ENCODE results near the gene C1QTNF1. TPM values are rescaled to one million over a fixed set of nuclear protein-coding genes. Genes with fewer than 3 reads are reported as not detected.

Gene C1QTNF1
- polyA plus RNA-seq, 1 of the 3 experiments (the other 2 are of a cell fraction): 14.3 TPM

- Histone ChIP-seq H3K4me1 (ENCODE audit: control insufficient read depth in 1 of 2, insufficient read depth in 2 of 2, low read depth in 1 of 2, low read length in 1 of 2) (peaks cover 0 to 21% of the 10 kb centered on the region in 2 experiments; a peak in 1 of 4 replicates), H3K36me3 (replicated peaks in 1 of 2; ENCODE audit: control insufficient read depth in 1 of 2, insufficient read depth in 2 of 2, low read length in 1 of 2) (peaks cover 7 to 42% of the 10 kb centered on the region in 2 experiments), H3K27me3 (ENCODE audit: insufficient read depth) (no peaks in the 10 kb centered on the region), H4K20me1 (ENCODE audit: insufficient read depth) (peaks cover 9% of the 10 kb centered on the region), H3F3A (replicated peaks; ENCODE audit: insufficient read depth) (peaks cover 3% of the 10 kb centered on the region), H3K9ac (no peak overlapping the region), H3K9me2 (no peaks in the 10 kb centered on the region), H2AFZ (ENCODE audit: low read depth) (no peak overlapping the region), H3K27ac (ENCODE audit: low read depth in 2 of 2, low read length in 1 of 2) (no peak overlapping the region), H3K4me2 (no peak overlapping the region), H3K79me2 (ENCODE audit: insufficient read depth) (peaks cover 4% of the 10 kb centered on the region; the same call in 1 of the 2 replicates), H3K9me3 (no peaks in the 10 kb centered on the region), H3K4me3 (ENCODE audit: low read depth in 2 of 2, low read length in 1 of 2) (no peak overlapping the region)
- CTCF ChIA-PET: interaction anchor here (0.7 to 45.1 kb wide), 11 partner anchors 8 to 323 kb away, joined by 3 to 1305 read pairs (median 4); no protein-coding TSS in a partner anchor
- POLR2A ChIA-PET: no interaction called here
- no peak for TF ChIP-seq RAD21 (IDR thresholded peaks at IDR 0.05; ENCODE audit: low read length)
- TF ChIP-seq EZH2phosphoT487 (IDR thresholded peaks at IDR 0.05; ENCODE audit: borderline replicate concordance, low read depth): no peak
- no peak for TF ChIP-seq USF1 (IDR thresholded peaks at IDR 0.05; ENCODE audit: borderline replicate concordance, low read depth)
- TF ChIP-seq TEAD4 (IDR thresholded peaks at IDR 0.05; ENCODE audit: borderline replicate concordance, insufficient read depth): no peak
- no peak for TF ChIP-seq MEF2A (IDR thresholded peaks at IDR 0.05; ENCODE audit: borderline replicate concordance, low read depth)
- no peak for TF ChIP-seq TCF12 (IDR thresholded peaks at IDR 0.05)
- no peak for TF ChIP-seq TAF1 (IDR thresholded peaks at IDR 0.05; ENCODE audit: borderline replicate concordance, low read depth, low read length)
- no peak for TF ChIP-seq NRF1 (IDR thresholded peaks at IDR 0.05; ENCODE audit: low read depth, low read length)
- no peak for TF ChIP-seq SMC3 (IDR thresholded peaks at IDR 0.05; ENCODE audit: low read depth, low read length)
- no peak for TF ChIP-seq PBX3 (IDR thresholded peaks at IDR 0.05)
- no peak for TF ChIP-seq CHD2 (IDR thresholded peaks at IDR 0.05; ENCODE audit: low read length, partially characterized antibody)
- no peak for TF ChIP-seq GATA2 (CRISPR knock-in tag; IDR thresholded peaks at IDR 0.05)
- no peak for TF ChIP-seq FOXM1 (IDR thresholded peaks at IDR 0.05; ENCODE audit: low read depth)
- DNase-seq: peak; percentile 27
- WGBS (ENCODE audit: low lambda C conversion rate): 95% methylated on average over 22 of the region's 22 CpGs
Measured at GRCh38 chr17:79079421-79080200, 55.6 kb downstream of the C1QTNF1 start.

- Histone ChIP-seq H3K79me2 (ENCODE audit: insufficient read depth) (peaks cover under 1% of the 10 kb centered on the region; the same call in 1 of the 2 replicates), H3K4me1 (ENCODE audit: control insufficient read depth in 1 of 2, insufficient read depth in 2 of 2, low read depth in 1 of 2, low read length in 1 of 2) (peaks cover 0 to 20% of the 10 kb centered on the region in 2 experiments; a peak in 1 of 4 replicates), H3K9me2 (no peaks in the 10 kb centered on the region), H3K4me3 (ENCODE audit: low read depth in 2 of 2, low read length in 1 of 2) (no peak overlapping the region), H4K20me1 (ENCODE audit: insufficient read depth) (peaks cover 9% of the 10 kb centered on the region), H3K27me3 (ENCODE audit: insufficient read depth) (no peaks in the 10 kb centered on the region), H2AFZ (ENCODE audit: low read depth) (no peak overlapping the region), H3K4me2 (no peak overlapping the region), H3K36me3 (replicated peaks in 1 of 2; ENCODE audit: control insufficient read depth in 1 of 2, insufficient read depth in 2 of 2, low read length in 1 of 2) (peaks cover 7 to 49% of the 10 kb centered on the region in 2 experiments), H3F3A (replicated peaks; ENCODE audit: insufficient read depth) (peaks cover 3% of the 10 kb centered on the region), H3K27ac (ENCODE audit: low read depth in 2 of 2, low read length in 1 of 2) (no peak overlapping the region), H3K9me3 (no peaks in the 10 kb centered on the region), H3K9ac (no peak overlapping the region)
- CTCF ChIA-PET: interaction anchor here (1.4 to 45.1 kb wide), 8 partner anchors 24 to 322 kb away, joined by 3 to 1305 read pairs (median 46); no protein-coding TSS in a partner anchor
- POLR2A ChIA-PET: no interaction called here
- DNase-seq: peak; percentile 19
- 93% methylated on average over 18 of the region's 18 CpGs for WGBS (ENCODE audit: low lambda C conversion rate)
- TF ChIP-seq MAX (IDR thresholded peaks at IDR 0.05; ENCODE audit: low read depth) (no peak), CTCF (IDR thresholded peaks at IDR 0.05) (no peak), RFX5 (IDR thresholded peaks at IDR 0.05; ENCODE audit: low read length) (no peak), MEF2A (IDR thresholded peaks at IDR 0.05; ENCODE audit: borderline replicate concordance, low read depth) (no peak), FOXJ3 (CRISPR knock-in tag; IDR thresholded peaks at IDR 0.05) (no peak), GABPA (IDR thresholded peaks at IDR 0.05; ENCODE audit: low read depth) (no peak), NFIC (IDR thresholded peaks at IDR 0.05; ENCODE audit: borderline replicate concordance) (no peak), FOXM1 (IDR thresholded peaks at IDR 0.05; ENCODE audit: low read depth) (no peak), CHD2 (IDR thresholded peaks at IDR 0.05; ENCODE audit: low read length, partially characterized antibody) (no peak), EP300 (IDR thresholded peaks at IDR 0.05; ENCODE audit: borderline replicate concordance in 1 of 2, low read depth in 1 of 2, low read length in 1 of 2) (no peak), MXI1 (IDR thresholded peaks at IDR 0.05; ENCODE audit: low read depth, low read length) (no peak), FOSL2 (IDR thresholded peaks at IDR 0.05; ENCODE audit: borderline replicate concordance, low read depth) (no peak), GATA2 (CRISPR knock-in tag; IDR thresholded peaks at IDR 0.05) (no peak), POLR2AphosphoS5 (IDR thresholded peaks at IDR 0.05; ENCODE audit: low read depth, low read length) (no peak), TEAD4 (IDR thresholded peaks at IDR 0.05; ENCODE audit: borderline replicate concordance, insufficient read depth) (no peak), YY1 (IDR thresholded peaks at IDR 0.05; ENCODE audit: low read depth) (no peak)
Measured at GRCh38 chr17:79080349-79080748, 56.4 kb downstream of the C1QTNF1 start.

Measured in SK-N-SH (cell line).